ENCODE measurements around the gene PRKN. TPM values are rescaled to one million over a fixed set of nuclear protein-coding genes. Genes with fewer than 3 reads are reported as not detected.
A peak's percentile ranks its signal among the peaks of the same experiment; 100 is the strongest.

Gene PRKN
- total RNA-seq, 1 experiment from 2014 or later = 0.46 TPM

GRCh38 chr6:161413355-161413771 is 1314.2 kb downstream of the PRKN start:
- no peak for DNase-seq (ENCODE audit: low read depth, low spot score)
- H3K27me3 ChIP-seq (ENCODE audit: control insufficient read depth, insufficient read depth, low read length) = no peaks in the 10 kb centered on the region
- TF ChIP-seq SIN3A (IDR thresholded peaks at IDR 0.05; ENCODE audit: borderline replicate concordance, insufficient read depth, low read depth, low read length) = no peak
- no peak for TF ChIP-seq CTCF (IDR thresholded peaks at IDR 0.05)
- no peak for TF ChIP-seq REST (IDR thresholded peaks at IDR 0.05; ENCODE audit: insufficient read depth in 1 of 2, low read depth in 2 of 2, low read length in 1 of 2)
- no peak for TF ChIP-seq TCF7L2 (IDR thresholded peaks at IDR 0.05; ENCODE audit: low read depth, low read length)
- TF ChIP-seq POLR2AphosphoS5 (IDR thresholded peaks at IDR 0.05; ENCODE audit: low read depth, low read length) = no peak
- H3K4me3 ChIP-seq (ENCODE audit: low read depth in 2 of 2, low read length in 2 of 2) = no peak overlapping the region
- no peaks in the 10 kb centered on the region for H3K9me3 ChIP-seq (ENCODE audit: control insufficient read depth, insufficient read depth, low read depth, low read length)
- intact Hi-C loops (cut with micrococcal nuclease; ENCODE audit: unreplicated experiment) = loop anchor here (10.0 kb wide), 2 partner anchors 281 to 501 kb away; no protein-coding TSS in a partner anchor
- peaks cover 9% of the 10 kb centered on the region; the same call in 1 of the 2 replicates for H3K4me1 ChIP-seq (ENCODE audit: control insufficient read depth, insufficient read depth, low read length)
- H3K36me3 ChIP-seq (ENCODE audit: control insufficient read depth, insufficient read depth, low read length) = no peaks in the 10 kb centered on the region
- ChIA-PET CTCF (interaction anchor here (0.7 kb wide), 1 partner anchor 206 kb away, joined by 3 read pairs; no protein-coding TSS in a partner anchor), POLR2A (no interaction called here)
- in situ Hi-C loops (cut with HindIII; ENCODE audit: low pct_unique_long_range_greater_than_20kb, low sequenced_read_pairs) = no loop called here
- BruUV-seq (replicated peaks) = no TSS peak
- ATAC-seq = no peak
- H3K27ac ChIP-seq (ENCODE audit: low read length) = no peak overlapping the region

GRCh38 chr6:161412795-161413194 is 1314.8 kb downstream of the PRKN start:
- intact Hi-C loops (cut with micrococcal nuclease; ENCODE audit: unreplicated experiment) (loop anchor here (10.0 kb wide), 2 partner anchors 282 to 502 kb away; no protein-coding TSS in a partner anchor), in situ Hi-C loops (cut with HindIII; ENCODE audit: low pct_unique_long_range_greater_than_20kb, low sequenced_read_pairs) (no loop called here)
- no peak for TF ChIP-seq TCF7L2 (IDR thresholded peaks at IDR 0.05; ENCODE audit: low read depth, low read length)

GRCh38 chr6:161411265-161411944 is 1316.2 kb downstream of the PRKN start:
- Histone ChIP-seq H3K4me1 (ENCODE audit: control insufficient read depth, insufficient read depth, low read length) (0 out of 2 replicates have a peak, but pooled peaks cover 3% of the 10 kb centered on the region), H3K4me3 (ENCODE audit: low read depth in 2 of 2, low read length in 2 of 2) (no peak overlapping the region), H3K36me3 (ENCODE audit: control insufficient read depth, insufficient read depth, low read length) (no peaks in the 10 kb centered on the region), H3K27me3 (ENCODE audit: control insufficient read depth, insufficient read depth, low read length) (no peaks in the 10 kb centered on the region), H3K27ac (ENCODE audit: low read length) (no peak overlapping the region), H3K9me3 (ENCODE audit: control insufficient read depth, insufficient read depth, low read depth, low read length) (no peaks in the 10 kb centered on the region)
- ATAC-seq = peak; percentile 58; the same call in 1 of the 2 replicates
- in situ Hi-C loops (cut with HindIII; ENCODE audit: low pct_unique_long_range_greater_than_20kb, low sequenced_read_pairs) = no loop called here
- CTCF ChIA-PET = no interaction called here
- POLR2A ChIA-PET = no interaction called here
- TF ChIP-seq SIN3A (IDR thresholded peaks at IDR 0.05; ENCODE audit: borderline replicate concordance, insufficient read depth, low read depth, low read length) = no peak
- TF ChIP-seq REST (IDR thresholded peaks at IDR 0.05; ENCODE audit: insufficient read depth in 1 of 2, low read depth in 2 of 2, low read length in 1 of 2) = no peak
- TF ChIP-seq CTCF (IDR thresholded peaks at IDR 0.05) = no peak
- TF ChIP-seq POLR2AphosphoS5 (IDR thresholded peaks at IDR 0.05; ENCODE audit: low read depth, low read length) = no peak
- TF ChIP-seq TCF7L2 (IDR thresholded peaks at IDR 0.05; ENCODE audit: low read depth, low read length) = no peak
- intact Hi-C loops (cut with micrococcal nuclease; ENCODE audit: unreplicated experiment) = loop anchor here (10.0 kb wide), 2 partner anchors 283 to 503 kb away; no protein-coding TSS in a partner anchor
- DNase-seq (ENCODE audit: low read depth, low spot score) = no peak
- BruUV-seq (replicated peaks) = no TSS peak

More at GRCh38 chr6:161412795-161413194, 1314.8 kb downstream of the PRKN start:
- BruUV-seq (replicated peaks) = no TSS peak
- DNase-seq (ENCODE audit: low read depth, low spot score) (no peak), ATAC-seq (no peak)
- Histone ChIP-seq H3K27me3 (ENCODE audit: control insufficient read depth, insufficient read depth, low read length) (no peaks in the 10 kb centered on the region), H3K36me3 (ENCODE audit: control insufficient read depth, insufficient read depth, low read length) (no peaks in the 10 kb centered on the region), H3K9me3 (ENCODE audit: control insufficient read depth, insufficient read depth, low read depth, low read length) (no peaks in the 10 kb centered on the region), H3K4me1 (ENCODE audit: control insufficient read depth, insufficient read depth, low read length) (peaks cover 4% of the 10 kb centered on the region; the same call in 1 of the 2 replicates), H3K4me3 (ENCODE audit: low read depth in 2 of 2, low read length in 2 of 2) (no peak overlapping the region), H3K27ac (ENCODE audit: low read length) (no peak overlapping the region)
- ChIA-PET CTCF (interaction anchor here (0.7 kb wide), 1 partner anchor 207 kb away, joined by 3 read pairs; no protein-coding TSS in a partner anchor), POLR2A (no interaction called here)
